Ovary (tissue), 3 donors: ENCODE measurements around the gene SMAP1.

Experiments used
- EP300 ChIP-seq: sonication (generic); formaldehyde crosslinking; IDR thresholded peaks from one replicate; pipeline ENCODE4 v1.6.1; 2017; ENCODE audit warnings: antibody characterized with exemption
- TF ChIP-seq, protein P1 (sequence below), 3 donors: fragments of 450-650 bp in 2 of 3; fragments of 200-600 bp in 1 of 3; IDR thresholded peaks; one replicate each; pipeline versions ENCODE4 v1.5.1 to v1.8.0; 2016 to 2022; ENCODE audit warnings: antibody characterized with exemption in 3 of 3, mild to moderate bottlenecking in 1 of 3
- donor health status: DM: no; HTN: no; CAD: no.

DNA sequence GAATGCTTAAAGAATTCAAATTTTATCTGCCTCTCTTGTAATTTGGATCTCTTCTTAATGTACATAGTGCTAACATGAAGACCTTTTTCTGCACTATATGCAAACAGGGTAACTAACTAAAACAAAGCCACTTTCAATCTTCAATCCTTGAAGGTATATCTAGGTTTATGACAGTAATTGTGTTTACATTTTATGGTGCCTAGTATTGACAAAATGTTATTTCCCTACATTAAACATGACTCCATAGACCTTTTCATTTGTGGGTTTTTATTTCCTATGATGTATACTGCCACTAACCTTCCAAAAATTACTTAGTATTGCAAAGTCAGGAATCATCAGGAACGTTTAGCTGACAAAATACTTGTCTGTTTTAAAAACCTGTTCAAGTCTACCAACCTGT, 193.2 kb downstream of the SMAP1 start:
- TF ChIP-seq, protein P1, sequence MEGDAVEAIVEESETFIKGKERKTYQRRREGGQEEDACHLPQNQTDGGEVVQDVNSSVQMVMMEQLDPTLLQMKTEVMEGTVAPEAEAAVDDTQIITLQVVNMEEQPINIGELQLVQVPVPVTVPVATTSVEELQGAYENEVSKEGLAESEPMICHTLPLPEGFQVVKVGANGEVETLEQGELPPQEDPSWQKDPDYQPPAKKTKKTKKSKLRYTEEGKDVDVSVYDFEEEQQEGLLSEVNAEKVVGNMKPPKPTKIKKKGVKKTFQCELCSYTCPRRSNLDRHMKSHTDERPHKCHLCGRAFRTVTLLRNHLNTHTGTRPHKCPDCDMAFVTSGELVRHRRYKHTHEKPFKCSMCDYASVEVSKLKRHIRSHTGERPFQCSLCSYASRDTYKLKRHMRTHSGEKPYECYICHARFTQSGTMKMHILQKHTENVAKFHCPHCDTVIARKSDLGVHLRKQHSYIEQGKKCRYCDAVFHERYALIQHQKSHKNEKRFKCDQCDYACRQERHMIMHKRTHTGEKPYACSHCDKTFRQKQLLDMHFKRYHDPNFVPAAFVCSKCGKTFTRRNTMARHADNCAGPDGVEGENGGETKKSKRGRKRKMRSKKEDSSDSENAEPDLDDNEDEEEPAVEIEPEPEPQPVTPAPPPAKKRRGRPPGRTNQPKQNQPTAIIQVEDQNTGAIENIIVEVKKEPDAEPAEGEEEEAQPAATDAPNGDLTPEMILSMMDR (IDR thresholded peaks at IDR 0.05), result no peak
- TF ChIP-seq EP300, result no peak
